ENCODE data around the gene SMURF2.
"Not testable (repeated sequence)": the region's sequence is repeated elsewhere in the genome, so short reads cannot be mapped to it uniquely, and the experiment has no call there.

The SMURF2 gene

GRCh38 chr17:64596988-64597387 is 65.1 kb downstream of the SMURF2 start:
- DNase-seq (ENCODE audit: low read depth in 2 of 2) = no peak

GRCh38 chr17:64596439-64596838 is 65.7 kb downstream of the SMURF2 start:
- DNase-seq (ENCODE audit: low read depth in 2 of 2) = no peak

GRCh38 chr17:64591944-64592343 is 70.2 kb downstream of the SMURF2 start:
- no peak for DNase-seq (ENCODE audit: low read depth in 2 of 2)

GRCh38 chr17:64585146-64585545 is 77.0 kb downstream of the SMURF2 start:
- no peak for DNase-seq (ENCODE audit: low read depth in 2 of 2)

GRCh38 chr17:64583038-64583437 is 79.1 kb downstream of the SMURF2 start:
- no peak for DNase-seq (ENCODE audit: low read depth in 2 of 2)

GRCh38 chr17:64580384-64581315 is 81.5 kb downstream of the SMURF2 start:
- DNase-seq (ENCODE audit: low read depth in 2 of 2) = no peak

GRCh38 chr17:64579917-64580316 is 82.2 kb downstream of the SMURF2 start:
- no peak for DNase-seq (ENCODE audit: low read depth in 2 of 2)

- DNase-seq (ENCODE audit: low read depth in 2 of 2) = not testable (repeated sequence)
Measured at GRCh38 chr17:64577025-64577424, 85.1 kb downstream of the SMURF2 start.

- DNase-seq (ENCODE audit: low read depth in 2 of 2) = no peak
Measured at GRCh38 chr17:64575431-64575830, 86.7 kb downstream of the SMURF2 start.

GRCh38 chr17:64574646-64575045 is 87.5 kb downstream of the SMURF2 start:
- DNase-seq (ENCODE audit: low read depth in 2 of 2) = no peak

GRCh38 chr17:64573214-64573613 is 88.9 kb downstream of the SMURF2 start:
- DNase-seq (ENCODE audit: low read depth in 2 of 2) = no peak

GRCh38 chr17:64572682-64573154 is 89.4 kb downstream of the SMURF2 start:
- DNase-seq (ENCODE audit: low read depth in 2 of 2) = no peak

GRCh38 chr17:64571746-64572145 is 90.4 kb downstream of the SMURF2 start:
- no peak for DNase-seq (ENCODE audit: low read depth in 2 of 2)

- no peak for DNase-seq (ENCODE audit: low read depth in 2 of 2)
Measured at GRCh38 chr17:64565563-64565962, 96.5 kb downstream of the SMURF2 start.

- DNase-seq (ENCODE audit: low read depth in 2 of 2) = no peak
Measured at GRCh38 chr17:64564098-64564497, 98.0 kb downstream of the SMURF2 start.

- no peak for DNase-seq (ENCODE audit: low read depth in 2 of 2)
Measured at GRCh38 chr17:64555281-64555680, 106.8 kb downstream of the SMURF2 start.

- DNase-seq (ENCODE audit: low read depth in 2 of 2) = no peak
Measured at GRCh38 chr17:64554028-64554637, 108.0 kb downstream of the SMURF2 start.

GRCh38 chr17:64551461-64551860 is 110.6 kb downstream of the SMURF2 start:
- DNase-seq (ENCODE audit: low read depth in 2 of 2) = no peak

- DNase-seq (ENCODE audit: low read depth in 2 of 2) = no peak
Measured at GRCh38 chr17:64547319-64547718, 114.8 kb downstream of the SMURF2 start.

GRCh38 chr17:64546716-64547115 is 115.4 kb downstream of the SMURF2 start:
- DNase-seq (ENCODE audit: low read depth in 2 of 2) = no peak

- DNase-seq (ENCODE audit: low read depth in 2 of 2) = no peak
Measured at GRCh38 chr17:64544742-64545141, 117.4 kb downstream of the SMURF2 start.

GRCh38 chr17:64540118-64540776 is 121.9 kb downstream of the SMURF2 start:
- no peak for DNase-seq (ENCODE audit: low read depth in 2 of 2)

All from stimulated activated CD8-positive, alpha-beta memory T cell treated with anti-CD3 and anti-CD28 coated beads, Interleukin-2, amount 100 ng/mL, for 48 hours (primary cell).